Activated CD8-positive, alpha-beta T cell treated with anti-CD3 and anti-CD28 coated beads, Interleukin-2, amount 10 ng/mL, durations not matched to agents 7 days and 5 days (primary cell): ENCODE results near the gene PPP1R3G. TPM values are rescaled to one million over a fixed set of nuclear protein-coding genes. Genes with fewer than 3 reads are reported as not detected.

Experiments used
- ATAC-seq: fragments of 150-1000 bp; cut with Tn5 transposase; one replicate; pipeline ENCODE4 v1.10.0; 2021; ENCODE audit warnings: moderate library complexity
- CTCF ChIA-PET: fragments of 350-600 bp; sonication (Branson Sonifier 250); formaldehyde crosslinking; loops from one replicate; lab custom pipeline; 2021; ENCODE audit warnings: antibody characterized with exemption; lab: Charles Lee
- POLR2A ChIA-PET: fragments of 350-600 bp; sonication (Branson Sonifier 250); formaldehyde crosslinking; loops from one replicate; lab custom pipeline; 2021; ENCODE audit warnings: antibody characterized with exemption; lab: Charles Lee
- DNase-seq: peaks from one replicate; pipeline ENCODE4 v3.0.0-alpha.2; 2020
- H3K27ac Mint-ChIP-seq: one replicate; pipeline ENCODE4 v1.8.0; 2021; ENCODE audit warnings: mild to moderate bottlenecking, mixed read lengths
- H3K27me3 Mint-ChIP-seq: one replicate; pipeline ENCODE4 v1.8.0; 2021; ENCODE audit warnings: low read depth, mixed read lengths
- H3K36me3 Mint-ChIP-seq: one replicate; pipeline ENCODE4 v1.8.0; 2021; ENCODE audit warnings: low read depth, mixed read lengths
- H3K4me1 Mint-ChIP-seq: one replicate; pipeline ENCODE4 v1.8.0; 2021; ENCODE audit warnings: low read depth, mixed read lengths
- H3K4me3 Mint-ChIP-seq: one replicate; pipeline ENCODE4 v1.8.0; 2021; ENCODE audit warnings: mild to moderate bottlenecking, mixed read lengths
- H3K9me3 Mint-ChIP-seq: one replicate; pipeline ENCODE4 v1.8.0; 2022; ENCODE audit warnings: mixed read lengths; ENCODE audit not compliant: insufficient read depth
- total RNA-seq, 2 experiments: library from RNA; stranded (reverse); gene quantifications; one replicate each; pipeline ENCODE4 v1.2.3, GENCODE V29; 2021

Gene PPP1R3G
- total RNA-seq, 2 experiments from 2014 or later, result 0.05 to 0.11 TPM

GRCh38 chr6:5076931-5077330 lies 8.2 kb upstream of the PPP1R3G start:
- POLR2A ChIA-PET, result no interaction called here
- H3K27me3 Mint-ChIP-seq, result peaks cover 10% of the 10 kb centered on the region
- H3K27ac Mint-ChIP-seq, result no peak overlapping the region
- no peaks in the 10 kb centered on the region for H3K36me3 Mint-ChIP-seq
- no peak for ATAC-seq
- H3K4me3 Mint-ChIP-seq, result no peak overlapping the region
- no peaks in the 10 kb centered on the region for H3K9me3 Mint-ChIP-seq
- CTCF ChIA-PET, result no interaction called here
- peaks cover 1% of the 10 kb centered on the region for H3K4me1 Mint-ChIP-seq
- no peak for DNase-seq

GRCh38 chr6:5078121-5078669 lies 6.9 kb upstream of the PPP1R3G start:
- ChIA-PET CTCF (no interaction called here), POLR2A (no interaction called here)
- Mint-ChIP-seq H3K27ac (no peak overlapping the region), H3K27me3 (peaks cover 18% of the 10 kb centered on the region), H3K4me1 (no peaks in the 10 kb centered on the region), H3K4me3 (no peak overlapping the region), H3K9me3 (no peaks in the 10 kb centered on the region), H3K36me3 (no peaks in the 10 kb centered on the region)
- DNase-seq, result no peak
- ATAC-seq, result no peak

GRCh38 chr6:5079692-5080091 lies 5.4 kb upstream of the PPP1R3G start:
- CTCF ChIA-PET, result no interaction called here
- no peak overlapping the region for H3K27ac Mint-ChIP-seq
- no peaks in the 10 kb centered on the region for H3K36me3 Mint-ChIP-seq
- POLR2A ChIA-PET, result interaction anchor here (0.6 kb wide), 1 partner anchor 466 kb away, joined by 3 read pairs; no protein-coding TSS in a partner anchor
- peaks cover 25% of the 10 kb centered on the region for H3K27me3 Mint-ChIP-seq
- H3K9me3 Mint-ChIP-seq, result no peaks in the 10 kb centered on the region
- no peaks in the 10 kb centered on the region for H3K4me1 Mint-ChIP-seq
- no peak for ATAC-seq
- DNase-seq, result no peak
- H3K4me3 Mint-ChIP-seq, result no peak overlapping the region

GRCh38 chr6:5080574-5080973 lies 4.6 kb upstream of the PPP1R3G start:
- Mint-ChIP-seq H3K9me3 (no peaks in the 10 kb centered on the region), H3K36me3 (no peaks in the 10 kb centered on the region), H3K27me3 (peaks cover 27% of the 10 kb centered on the region), H3K4me3 (no peak overlapping the region), H3K4me1 (no peaks in the 10 kb centered on the region), H3K27ac (no peak overlapping the region)
- ChIA-PET POLR2A (no interaction called here), CTCF (no interaction called here)
- ATAC-seq, result no peak
- DNase-seq, result no peak

GRCh38 chr6:5081182-5081581 lies 4.0 kb upstream of the PPP1R3G start:
- Mint-ChIP-seq H3K4me3 (no peak overlapping the region), H3K27me3 (peaks cover 29% of the 10 kb centered on the region), H3K36me3 (no peaks in the 10 kb centered on the region), H3K9me3 (no peaks in the 10 kb centered on the region), H3K27ac (no peak overlapping the region), H3K4me1 (peaks cover 2% of the 10 kb centered on the region)
- CTCF ChIA-PET, result no interaction called here
- ATAC-seq, result no peak
- POLR2A ChIA-PET, result no interaction called here
- DNase-seq, result no peak

- H3K4me1 Mint-ChIP-seq, result peaks cover 6% of the 10 kb centered on the region
- H3K9me3 Mint-ChIP-seq, result no peaks in the 10 kb centered on the region
- peaks cover 36% of the 10 kb centered on the region for H3K27me3 Mint-ChIP-seq
- no peak overlapping the region for H3K4me3 Mint-ChIP-seq
- no peaks in the 10 kb centered on the region for H3K36me3 Mint-ChIP-seq
- DNase-seq (no peak), ATAC-seq (no peak)
- ChIA-PET CTCF (no interaction called here), POLR2A (no interaction called here)
- H3K27ac Mint-ChIP-seq, result no peak overlapping the region
Observed at GRCh38 chr6:5081955-5082354, 3.2 kb upstream of the PPP1R3G start.

- Mint-ChIP-seq H3K36me3 (no peaks in the 10 kb centered on the region), H3K4me1 (peaks cover 6% of the 10 kb centered on the region), H3K9me3 (no peaks in the 10 kb centered on the region), H3K27me3 (peaks cover 44% of the 10 kb centered on the region), H3K4me3 (no peak overlapping the region), H3K27ac (no peak overlapping the region)
- no peak for ATAC-seq
- CTCF ChIA-PET, result no interaction called here
- DNase-seq, result no peak
- POLR2A ChIA-PET, result no interaction called here
Observed at GRCh38 chr6:5082487-5083306, 2.4 kb upstream of the PPP1R3G start.

GRCh38 chr6:5083307-5083583 lies 1.9 kb upstream of the PPP1R3G start:
- no peak overlapping the region for H3K4me3 Mint-ChIP-seq
- peaks cover 6% of the 10 kb centered on the region for H3K4me1 Mint-ChIP-seq
- DNase-seq (no peak), ATAC-seq (no peak)
- peaks cover 45% of the 10 kb centered on the region for H3K27me3 Mint-ChIP-seq
- no peaks in the 10 kb centered on the region for H3K9me3 Mint-ChIP-seq
- ChIA-PET CTCF (no interaction called here), POLR2A (no interaction called here)
- no peaks in the 10 kb centered on the region for H3K36me3 Mint-ChIP-seq
- no peak overlapping the region for H3K27ac Mint-ChIP-seq

- peaks cover 6% of the 10 kb centered on the region for H3K4me1 Mint-ChIP-seq
- ChIA-PET CTCF (no interaction called here), POLR2A (no interaction called here)
- H3K4me3 Mint-ChIP-seq, result peak overlapping the region; percentile 53
- no peaks in the 10 kb centered on the region for H3K36me3 Mint-ChIP-seq
- DNase-seq, result no peak
- no peak overlapping the region for H3K27ac Mint-ChIP-seq
- ATAC-seq, result no peak
- H3K27me3 Mint-ChIP-seq, result peaks cover 45% of the 10 kb centered on the region
- no peaks in the 10 kb centered on the region for H3K9me3 Mint-ChIP-seq
Observed at GRCh38 chr6:5083813-5084359, 1.3 kb upstream of the PPP1R3G start.

- ATAC-seq (peak; percentile 35), DNase-seq (no peak)
- POLR2A ChIA-PET, result no interaction called here
- no peaks in the 10 kb centered on the region for H3K9me3 Mint-ChIP-seq
- no peaks in the 10 kb centered on the region for H3K36me3 Mint-ChIP-seq
- H3K27ac Mint-ChIP-seq, result no peak overlapping the region
- CTCF ChIA-PET, result no interaction called here
- peak overlapping the region; percentile 69 for H3K4me3 Mint-ChIP-seq
- peaks cover 6% of the 10 kb centered on the region for H3K4me1 Mint-ChIP-seq
- H3K27me3 Mint-ChIP-seq, result peaks cover 44% of the 10 kb centered on the region
Observed at GRCh38 chr6:5084360-5084780, 771 bp upstream of the PPP1R3G start.

- ATAC-seq, result peak; percentile 31
Observed at GRCh38 chr6:5085648-5086293, 630 bp downstream of the PPP1R3G start.

GRCh38 chr6:5086294-5086890 lies 1.3 kb downstream of the PPP1R3G start:
- POLR2A ChIA-PET, result no interaction called here
- CTCF ChIA-PET, result no interaction called here
- Mint-ChIP-seq H3K36me3 (no peaks in the 10 kb centered on the region), H3K9me3 (no peaks in the 10 kb centered on the region), H3K4me3 (no peak overlapping the region), H3K4me1 (peaks cover 6% of the 10 kb centered on the region), H3K27me3 (peaks cover 48% of the 10 kb centered on the region), H3K27ac (no peak overlapping the region)
- ATAC-seq (no peak), DNase-seq (no peak)

More at GRCh38 chr6:5085648-5086293, 630 bp downstream of the PPP1R3G start:
- peaks cover 6% of the 10 kb centered on the region for H3K4me1 Mint-ChIP-seq
- H3K36me3 Mint-ChIP-seq, result no peaks in the 10 kb centered on the region
- no peaks in the 10 kb centered on the region for H3K9me3 Mint-ChIP-seq
- H3K27ac Mint-ChIP-seq, result no peak overlapping the region
- H3K27me3 Mint-ChIP-seq, result peaks cover 46% of the 10 kb centered on the region
- CTCF ChIA-PET, result no interaction called here
- DNase-seq, result peak; percentile 25
- no peak overlapping the region for H3K4me3 Mint-ChIP-seq
- POLR2A ChIA-PET, result no interaction called here
